ENCODE results near the gene IL1F10. TPM values are rescaled to one million over a fixed set of nuclear protein-coding genes. Genes with fewer than 3 reads are reported as not detected.
A peak's percentile ranks its signal among the peaks of the same experiment; 100 is the strongest.

Gene IL1F10
- total RNA-seq, 4 donors from 2014 or later, result 0.53 TPM; not detected in 3

DNA sequence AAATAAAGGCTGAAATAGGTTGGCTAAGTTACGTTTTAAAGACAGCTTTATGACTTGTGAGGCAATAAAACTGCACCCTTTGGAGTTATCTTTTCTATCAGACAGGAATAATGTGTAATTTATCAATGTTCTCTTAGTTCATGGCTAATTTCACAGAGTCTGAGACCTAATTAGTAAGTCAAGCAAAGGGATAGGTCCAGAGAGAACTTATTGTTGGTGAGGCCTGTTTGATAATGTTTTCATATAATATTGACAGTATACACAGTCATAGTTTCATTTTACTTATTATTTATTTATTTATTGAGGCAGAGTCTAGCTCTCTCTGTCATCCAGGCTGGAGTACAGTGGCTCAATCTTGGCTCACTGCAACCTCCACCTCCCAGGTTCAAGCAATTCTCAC, 10.7 kb upstream of the IL1F10 start:
- Histone ChIP-seq H3K36me3 (no peaks in the 10 kb centered on the region), H3K4me1 (peaks cover 0 to 13% (median 0%) of the 10 kb centered on the region in 3 donors), H3K4me3 (no peak overlapping the region), H3K27ac (no peak overlapping the region), H3K9me3 (peaks cover 0 to 30% (median 9%) of the 10 kb centered on the region in 3 donors), H3K27me3 (no peaks in the 10 kb centered on the region)
- WGBS, 2 donors, result 73 to 88% methylated on average over 1 of the region's 1 CpG
- intact Hi-C loops (cut with DNase I), result no loop called here
- no peak for DNase-seq
- no peak for TF ChIP-seq POLR2A (IDR thresholded peaks at IDR 0.05)
- TF ChIP-seq, protein P1, sequence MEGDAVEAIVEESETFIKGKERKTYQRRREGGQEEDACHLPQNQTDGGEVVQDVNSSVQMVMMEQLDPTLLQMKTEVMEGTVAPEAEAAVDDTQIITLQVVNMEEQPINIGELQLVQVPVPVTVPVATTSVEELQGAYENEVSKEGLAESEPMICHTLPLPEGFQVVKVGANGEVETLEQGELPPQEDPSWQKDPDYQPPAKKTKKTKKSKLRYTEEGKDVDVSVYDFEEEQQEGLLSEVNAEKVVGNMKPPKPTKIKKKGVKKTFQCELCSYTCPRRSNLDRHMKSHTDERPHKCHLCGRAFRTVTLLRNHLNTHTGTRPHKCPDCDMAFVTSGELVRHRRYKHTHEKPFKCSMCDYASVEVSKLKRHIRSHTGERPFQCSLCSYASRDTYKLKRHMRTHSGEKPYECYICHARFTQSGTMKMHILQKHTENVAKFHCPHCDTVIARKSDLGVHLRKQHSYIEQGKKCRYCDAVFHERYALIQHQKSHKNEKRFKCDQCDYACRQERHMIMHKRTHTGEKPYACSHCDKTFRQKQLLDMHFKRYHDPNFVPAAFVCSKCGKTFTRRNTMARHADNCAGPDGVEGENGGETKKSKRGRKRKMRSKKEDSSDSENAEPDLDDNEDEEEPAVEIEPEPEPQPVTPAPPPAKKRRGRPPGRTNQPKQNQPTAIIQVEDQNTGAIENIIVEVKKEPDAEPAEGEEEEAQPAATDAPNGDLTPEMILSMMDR (IDR thresholded peaks at IDR 0.05), result no peak

DNA sequence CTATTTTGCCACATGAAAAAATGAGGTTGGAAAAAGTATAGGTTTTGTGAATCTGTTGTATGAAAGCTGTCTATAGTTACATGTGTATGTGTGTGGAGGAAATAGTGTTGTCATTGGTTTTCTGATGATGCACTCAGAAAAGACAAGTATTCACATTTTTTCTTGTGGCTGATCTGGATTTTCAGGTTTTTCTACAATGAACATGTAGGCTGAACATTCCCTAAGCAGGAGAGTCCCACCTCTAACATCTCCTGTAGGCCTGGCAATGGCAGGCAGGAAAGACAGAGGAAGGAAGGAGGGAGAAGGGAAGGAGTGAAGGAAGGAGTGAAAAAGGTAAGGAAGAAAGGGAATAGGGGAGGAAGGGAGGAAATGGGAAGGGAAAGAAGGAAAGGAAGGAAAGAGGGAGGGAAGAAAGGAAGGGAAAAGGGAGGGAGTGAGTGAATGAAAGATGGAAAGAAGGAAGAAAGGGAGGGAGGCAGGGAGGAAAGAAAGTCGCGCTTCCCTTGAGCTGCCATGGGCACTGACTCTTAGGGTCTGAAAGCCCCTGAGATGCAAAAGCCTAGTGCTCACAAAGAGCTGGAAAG, 9.3 kb upstream of the IL1F10 start:
- H3K27me3 ChIP-seq, result no peaks in the 10 kb centered on the region
- peaks cover 0 to 13% (median 0%) of the 10 kb centered on the region in 3 donors for H3K4me1 ChIP-seq
- WGBS, 2 donors, result 50 to 63% methylated on average over 2 of the region's 2 CpGs
- TF ChIP-seq, protein P1 (IDR thresholded peaks at IDR 0.05), result no peak
- TF ChIP-seq POLR2A (IDR thresholded peaks at IDR 0.05), result no peak
- H3K9me3 ChIP-seq, result peaks cover 0 to 30% (median 9%) of the 10 kb centered on the region in 3 donors
- H3K27ac ChIP-seq, result peak overlapping the region in 3 of 4 donors; percentile 58 to 67 (median 60)
- H3K36me3 ChIP-seq, result no peaks in the 10 kb centered on the region
- intact Hi-C loops (cut with DNase I), result no loop called here
- H3K4me3 ChIP-seq, result peak overlapping the region in 1 of 4 donors; percentile 3
- no peak for DNase-seq

DNA sequence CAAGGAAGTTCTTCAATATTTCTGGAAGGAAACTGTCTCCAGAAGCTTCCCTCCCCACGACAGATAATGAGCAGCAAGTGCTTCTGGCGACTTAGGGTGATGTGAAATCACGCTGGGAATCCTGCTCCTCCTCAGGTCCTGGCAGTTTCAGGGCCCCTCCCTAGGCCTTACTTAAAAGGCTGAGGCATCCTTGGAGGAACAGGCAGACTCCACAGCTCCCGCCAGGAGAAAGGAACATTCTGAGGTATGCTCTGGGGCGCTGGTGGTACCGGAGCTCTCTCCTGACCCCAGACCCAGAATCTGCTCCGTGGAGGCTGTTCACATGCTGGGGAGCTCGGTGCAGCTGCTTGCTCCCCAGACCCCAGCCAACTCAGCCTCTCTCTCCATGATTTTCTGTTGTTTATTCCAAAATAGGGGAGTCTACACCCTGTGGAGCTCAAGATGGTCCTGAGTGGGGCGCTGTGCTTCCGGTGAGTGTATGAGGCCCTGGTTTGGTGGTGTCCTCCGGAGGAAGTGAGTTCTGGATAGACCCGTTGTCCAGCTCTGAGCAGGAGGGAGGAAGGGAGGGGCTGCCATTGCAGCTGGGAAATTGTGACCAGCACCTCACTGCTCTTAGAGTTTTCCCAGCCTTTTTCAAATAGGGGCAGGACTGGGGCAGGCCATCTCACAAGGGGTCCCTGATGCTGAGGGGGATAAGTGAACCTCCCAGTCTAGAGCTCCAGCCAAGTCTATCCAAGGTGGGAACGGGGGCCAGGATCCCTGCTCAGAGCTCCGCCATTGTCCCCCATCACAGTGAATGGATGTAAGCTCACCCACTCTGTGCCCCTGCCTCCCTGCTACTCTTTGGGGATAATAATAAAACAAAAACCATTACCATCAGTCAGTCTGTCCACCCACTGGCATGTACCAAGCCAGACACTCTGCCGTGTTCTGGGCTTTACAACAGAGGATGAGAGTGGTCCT, 8.5 kb upstream of the IL1F10 start, which contains the start of gene IL36RN:
Gene IL36RN (plus strand): TSS at position 201 of the 963 bp plus-strand sequence. CDS start 241 bp downstream, at position 442.
- TF ChIP-seq POLR2A (IDR thresholded peaks at IDR 0.05), result no peak
- TF ChIP-seq, protein P1 (IDR thresholded peaks at IDR 0.05), result no peak
- no peak for DNase-seq
- Histone ChIP-seq H3K4me3 (peak within 1 kb of the TSS in 2 of 4 donors; percentile 3 to 17), H3K36me3 (no peaks in the 10 kb centered on the region), H3K27ac (peak within 1 kb of the TSS in 3 of 4 donors; percentile 58 to 67 (median 60)), H3K27me3 (no peaks in the 10 kb centered on the region), H3K4me1 (peaks cover 0 to 13% (median 0%) of the 10 kb centered on the region in 3 donors), H3K9me3 (peaks cover 0 to 23% (median 9%) of the 10 kb centered on the region in 3 donors)
- intact Hi-C loops (cut with DNase I), result no loop called here
- 77 to 84% methylated on average over 11 of the region's 15 CpGs for WGBS, 2 donors

DNA sequence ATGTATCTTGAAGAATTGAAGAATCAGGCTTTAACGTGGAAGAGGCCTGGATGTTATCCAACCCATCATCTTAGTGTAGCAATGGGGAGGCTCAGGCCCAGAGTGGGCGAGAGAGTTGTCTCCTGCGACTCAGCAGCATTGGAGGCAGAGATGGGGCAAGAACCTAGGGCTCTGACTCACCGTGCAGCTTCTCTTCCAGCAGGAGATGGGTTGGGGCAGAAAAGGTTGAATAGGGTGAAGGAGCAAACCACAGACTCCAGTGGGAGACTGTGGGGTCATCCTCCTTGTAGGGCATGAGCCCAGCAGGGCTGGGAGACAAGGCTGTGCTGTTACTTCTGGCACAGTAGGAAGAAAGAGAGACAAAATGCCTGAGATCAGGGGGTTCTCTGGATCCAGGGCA, 7.4 kb upstream of the IL1F10 start:
- H3K9me3 ChIP-seq, result peaks cover 0 to 12% (median 0%) of the 10 kb centered on the region in 3 donors
- intact Hi-C loops (cut with DNase I), result no loop called here
- no peaks in the 10 kb centered on the region for H3K36me3 ChIP-seq
- H3K27me3 ChIP-seq, result no peaks in the 10 kb centered on the region
- 53 to 60% methylated on average over 4 of the region's 4 CpGs for WGBS, 2 donors
- no peak for DNase-seq
- TF ChIP-seq POLR2A (IDR thresholded peaks at IDR 0.05), result no peak
- TF ChIP-seq, protein P1 (IDR thresholded peaks at IDR 0.05), result no peak
- no peak overlapping the region for H3K4me3 ChIP-seq
- H3K4me1 ChIP-seq, result peaks cover 0 to 22% (median 0%) of the 10 kb centered on the region in 3 donors
- H3K27ac ChIP-seq, result no peak overlapping the region

Measured in esophagus squamous epithelium (tissue), 5 donors.